K562 (cell line): Measurements from ENCODE around the gene NRXN2. TPM values are rescaled to one million over a fixed set of nuclear protein-coding genes. Genes with fewer than 3 reads are reported as not detected.

Experiments
- CC2D1A ChIP-seq: fragments of 450-650 bp; IDR thresholded peaks from 2 replicates; pipeline ENCODE4 v1.6.1; 2017; ENCODE audit warnings: mild to moderate bottlenecking
- CHCHD3 ChIP-seq: fragments of 250-450 bp; sonication (Bioruptor Pico); IDR thresholded peaks from 2 replicates; pipeline ENCODE4 v2.1.2; 2022; ENCODE audit warnings: mild to moderate bottlenecking
- CHD2 ChIP-seq: IDR thresholded peaks from 2 replicates; pipeline ENCODE4 v1.6.1; 2011; ENCODE audit warnings: low read depth, low read length
- GTF2F1 ChIP-seq: IDR thresholded peaks from 2 replicates; pipeline ENCODE4 v1.6.1; 2011; ENCODE audit warnings: low read depth, low read length, improper control_type of control experiment
- MTA3 ChIP-seq: fragments of 450-650 bp; formaldehyde crosslinking; IDR thresholded peaks from 2 replicates; pipeline ENCODE4 v1.6.1; 2017; ENCODE audit warnings: mild to moderate bottlenecking, borderline replicate concordance
- NRF1 ChIP-seq, 2 experiments: fragments of 450-650 bp; IDR thresholded peaks in 1 of 2; conservative IDR thresholded peaks in 1 of 2; 2 replicates each; pipeline ENCODE4 v1.6.1; 2014; ENCODE audit warnings: mild to moderate bottlenecking in 2 of 2
- PHF8 ChIP-seq: fragments of 200-600 bp; sonication (generic); IDR thresholded peaks from 2 replicates; pipeline ENCODE4 v1.6.1; 2012; ENCODE audit warnings: mixed run types, mild to moderate bottlenecking, inconsistent platforms, low read length, moderate library complexity, borderline replicate concordance
- PKNOX1 ChIP-seq: fragments of 450-650 bp; IDR thresholded peaks from 2 replicates; pipeline ENCODE4 v1.6.1; 2016
- POLR2G ChIP-seq: fragments of 200-400 bp; formaldehyde crosslinking; IDR thresholded peaks from 2 replicates; pipeline ENCODE4 v1.6.1; 2017; ENCODE audit warnings: low read depth, mild to moderate bottlenecking, antibody characterized with exemption, low read length, moderate library complexity
- STAT5A ChIP-seq: IDR thresholded peaks from 2 replicates; pipeline ENCODE4 v1.6.1; 2012; ENCODE audit warnings: low read length, inconsistent platforms, borderline replicate concordance
- TCF7 ChIP-seq: sonication (generic); IDR thresholded peaks from 2 replicates; pipeline ENCODE4 v1.6.1; 2016; ENCODE audit warnings: antibody characterized with exemption, borderline replicate concordance
- ZNF318 ChIP-seq, 2 experiments: fragments of 450-650 bp; IDR thresholded peaks; 2 replicates each; pipeline ENCODE4 v1.6.1; 2016; ENCODE audit warnings: mild to moderate bottlenecking in 2 of 2, borderline replicate concordance in 1 of 2, low read depth in 1 of 2, moderate library complexity in 1 of 2
- ZNF398 ChIP-seq: fragments of 250-450 bp; sonication (Bioruptor Pico); IDR thresholded peaks from 2 replicates; pipeline ENCODE4 v1.8.0; 2021; ENCODE audit warnings: moderate library complexity, mild to moderate bottlenecking, inconsistent platforms
- ZNF830 ChIP-seq: fragments of 250-450 bp; sonication (Bioruptor Pico); IDR thresholded peaks from 2 replicates; pipeline ENCODE4 v1.5.0; 2021; ENCODE audit warnings: mild to moderate bottlenecking
- polyA plus RNA-seq, 8 experiments: library from polyadenylated mRNA; depleted of rRNA in 4 of 8; stranded (reverse) in 5 of 8; unstranded in 3 of 8; fragments of >200 nt; fragmentation: Nextera tagmentation in 2 of 8; fragmentation: Illumina TruSeq in 1 of 8; extraction: Ambion mirVana in 2 of 8; extraction: Trizol in 1 of 8; gene quantifications; 2 replicates each; pipeline versions ENCODE4 v1.2.1 to v1.2.3, GENCODE V29; 2011 to 2014; ENCODE audit warnings: inconsistent platforms in 1 of 8, missing spikeins in 1 of 8
- total RNA-seq, 7 experiments: library from RNA; depleted of rRNA in 6 of 7; stranded (reverse); fragments of >200 nt in 6 of 7; fragmentation: Illumina TruSeq in 2 of 7; extraction: Trizol in 2 of 7; gene quantifications; 2 replicates each; pipeline versions ENCODE4 v1.2.1 to v1.2.3, GENCODE V29; 2011 to 2021; ENCODE audit warnings: low replicate concordance in 1 of 7

The NRXN2 gene
- total and polyA plus RNA-seq, 9 of the 15 experiments (the other 6 are each of a cell fraction or from before 2014, with no cell fraction given), result 0.07 to 0.47 (median 0.15) TPM; not detected in 4

- TF ChIP-seq TCF7, result no peak
- no peak for TF ChIP-seq ZNF398
- TF ChIP-seq CHCHD3, result no peak
- no peak for TF ChIP-seq GTF2F1
- TF ChIP-seq STAT5A, result no peak
- no peak for TF ChIP-seq PHF8
- TF ChIP-seq CHD2, result no peak
- no peak for TF ChIP-seq ZNF318 (IDR thresholded peaks at IDR 0.05; ENCODE audit: borderline replicate concordance in 1 of 2, low read depth in 1 of 2)
- TF ChIP-seq MTA3, result no peak
- TF ChIP-seq POLR2G, result peak; percentile 69
- TF ChIP-seq NRF1 (conservative IDR thresholded peaks at IDR 0.05 in 1 of 2, IDR thresholded peaks at IDR 0.05 in 1 of 2), result no peak
- no peak for TF ChIP-seq PKNOX1
- no peak for TF ChIP-seq CC2D1A
- TF ChIP-seq ZNF830 (CRISPR knock-in tag), result no peak
These were observed 40.6 kb upstream of the NRXN2 start (continued) for GRCh38 chr11:64763526-64764039.
